ENCODE data around the gene ATP10A.

Gene ATP10A

GRCh38 chr15:25678500-25678855 is 184.6 kb downstream of the ATP10A start:
- Histone ChIP-seq H3K9ac (ENCODE audit: low read length) (no peak overlapping the region), H3K79me2 (ENCODE audit: insufficient read depth, low read length) (no peaks in the 10 kb centered on the region), H3K4me3 (ENCODE audit: low read depth, low read length, poor library complexity, severe bottlenecking) (no peak overlapping the region), H3K27me3 (ENCODE audit: insufficient read depth, low read length) (no peaks in the 10 kb centered on the region), H3K9me3 (ENCODE audit: low read length) (no peaks in the 10 kb centered on the region), H4K20me1 (ENCODE audit: insufficient read depth, low read length) (no peaks in the 10 kb centered on the region), H2AFZ (ENCODE audit: low read length) (no peak overlapping the region), H3K27ac (ENCODE audit: low read depth, low read length, poor library complexity, severe bottlenecking) (no peak overlapping the region), H3K36me3 (ENCODE audit: insufficient read depth, low read length) (no peaks in the 10 kb centered on the region), H3K4me1 (ENCODE audit: insufficient read depth, low read length, severe bottlenecking) (no peaks in the 10 kb centered on the region), H3K9me2 (ENCODE audit: low read depth, low read length) (no peaks in the 10 kb centered on the region), H3F3A (ENCODE audit: insufficient read depth, low read length) (no peaks in the 10 kb centered on the region), H3K4me2 (ENCODE audit: low read length) (no peak overlapping the region)
- TF ChIP-seq CTCF (IDR thresholded peaks at IDR 0.05; ENCODE audit: low read length) = no peak
- no peak for TF ChIP-seq EZH2 (IDR thresholded peaks at IDR 0.05; ENCODE audit: borderline replicate concordance, low read length)

GRCh38 chr15:25677719-25678499 is 185.2 kb downstream of the ATP10A start:
- Histone ChIP-seq H3K4me1 (ENCODE audit: insufficient read depth, low read length, severe bottlenecking) (no peaks in the 10 kb centered on the region), H3K9me2 (ENCODE audit: low read depth, low read length) (no peaks in the 10 kb centered on the region), H3K4me3 (ENCODE audit: low read depth, low read length, poor library complexity, severe bottlenecking) (no peak overlapping the region), H3K36me3 (ENCODE audit: insufficient read depth, low read length) (no peaks in the 10 kb centered on the region), H3K4me2 (ENCODE audit: low read length) (no peak overlapping the region), H2AFZ (ENCODE audit: low read length) (no peak overlapping the region), H3K9me3 (ENCODE audit: low read length) (no peaks in the 10 kb centered on the region), H3F3A (ENCODE audit: insufficient read depth, low read length) (no peaks in the 10 kb centered on the region), H3K79me2 (ENCODE audit: insufficient read depth, low read length) (no peaks in the 10 kb centered on the region), H3K27me3 (ENCODE audit: insufficient read depth, low read length) (no peaks in the 10 kb centered on the region), H3K9ac (ENCODE audit: low read length) (no peak overlapping the region), H4K20me1 (ENCODE audit: insufficient read depth, low read length) (no peaks in the 10 kb centered on the region), H3K27ac (ENCODE audit: low read depth, low read length, poor library complexity, severe bottlenecking) (no peak overlapping the region)
- TF ChIP-seq EZH2 (IDR thresholded peaks at IDR 0.05; ENCODE audit: borderline replicate concordance, low read length) = no peak
- no peak for TF ChIP-seq CTCF (IDR thresholded peaks at IDR 0.05; ENCODE audit: low read length)

- H3K36me3 ChIP-seq (ENCODE audit: insufficient read depth, low read length) = no peaks in the 10 kb centered on the region
- no peaks in the 10 kb centered on the region for H3F3A ChIP-seq (ENCODE audit: insufficient read depth, low read length)
- H3K4me3 ChIP-seq (ENCODE audit: low read depth, low read length, poor library complexity, severe bottlenecking) = no peak overlapping the region
- H2AFZ ChIP-seq (ENCODE audit: low read length) = no peak overlapping the region
- H3K79me2 ChIP-seq (ENCODE audit: insufficient read depth, low read length) = no peaks in the 10 kb centered on the region
- H3K27ac ChIP-seq (ENCODE audit: low read depth, low read length, poor library complexity, severe bottlenecking) = no peak overlapping the region
- H3K4me1 ChIP-seq (ENCODE audit: insufficient read depth, low read length, severe bottlenecking) = no peaks in the 10 kb centered on the region
- no peaks in the 10 kb centered on the region for H3K9me2 ChIP-seq (ENCODE audit: low read depth, low read length)
- H3K27me3 ChIP-seq (ENCODE audit: insufficient read depth, low read length) = no peaks in the 10 kb centered on the region
- no peak for TF ChIP-seq EZH2 (IDR thresholded peaks at IDR 0.05; ENCODE audit: borderline replicate concordance, low read length)
- TF ChIP-seq CTCF (IDR thresholded peaks at IDR 0.05; ENCODE audit: low read length) = no peak
- H3K9me3 ChIP-seq (ENCODE audit: low read length) = no peaks in the 10 kb centered on the region
- H3K9ac ChIP-seq (ENCODE audit: low read length) = no peak overlapping the region
- H4K20me1 ChIP-seq (ENCODE audit: insufficient read depth, low read length) = no peaks in the 10 kb centered on the region
- no peak overlapping the region for H3K4me2 ChIP-seq (ENCODE audit: low read length)
Measured at GRCh38 chr15:25676070-25676469, 187.1 kb downstream of the ATP10A start.
